OCI-M1 (cell line): ENCODE results near the gene DNM3.
"Not testable (repeated sequence)": the region's sequence is repeated elsewhere in the genome, so short reads cannot be mapped to it uniquely, and the experiment has no call there.

Source experiments
- DNase-seq: peaks from one replicate; lab custom pipeline; 2025; lab: John Stamatoyannopoulos, UW

The DNM3 gene

DNA sequence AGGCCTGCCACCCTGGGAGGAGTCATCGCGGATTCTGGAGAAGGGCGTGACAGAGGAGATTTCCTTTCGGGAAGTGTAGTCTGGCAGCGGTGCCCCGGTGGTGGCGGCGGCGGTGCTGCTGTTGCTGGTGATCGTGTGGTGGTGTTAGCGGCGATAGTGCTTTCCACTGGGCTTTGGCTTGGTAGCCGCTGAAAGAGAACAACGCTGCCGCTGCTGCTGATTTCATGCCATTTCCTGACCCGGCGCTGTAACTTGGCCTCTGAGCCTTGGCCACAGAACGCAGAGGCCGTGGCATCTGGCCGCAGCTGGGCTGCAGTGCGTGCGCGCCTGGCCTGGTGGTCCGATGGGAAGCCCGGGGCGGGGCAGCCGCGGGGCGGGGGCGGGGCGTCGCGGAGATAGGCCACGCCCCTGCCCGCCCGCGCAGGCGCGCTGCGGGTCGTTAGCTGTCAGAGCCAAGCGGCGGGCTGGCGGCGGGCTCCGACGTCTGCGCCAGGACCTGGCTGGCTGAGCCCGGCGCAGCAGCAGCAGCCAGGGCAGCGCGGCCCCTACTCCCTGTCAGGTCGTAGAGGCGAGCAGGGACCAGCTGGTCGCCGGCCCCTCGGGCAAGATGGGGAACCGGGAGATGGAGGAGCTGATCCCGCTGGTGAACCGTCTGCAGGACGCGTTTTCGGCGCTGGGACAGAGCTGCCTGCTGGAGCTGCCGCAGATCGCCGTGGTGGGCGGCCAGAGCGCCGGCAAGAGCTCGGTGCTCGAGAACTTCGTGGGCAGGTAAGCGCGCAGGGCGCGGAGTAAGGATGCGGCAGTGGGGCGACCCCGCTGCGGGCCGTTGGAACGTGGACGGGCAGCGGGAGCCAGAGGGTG is at the start of gene DNM3:
DNM3 (plus strand) TSS at position 449 of the 861 bp plus-strand sequence; CDS start at position 608, 159 bp downstream.
- DNase-seq, result peak; percentile 91

DNA sequence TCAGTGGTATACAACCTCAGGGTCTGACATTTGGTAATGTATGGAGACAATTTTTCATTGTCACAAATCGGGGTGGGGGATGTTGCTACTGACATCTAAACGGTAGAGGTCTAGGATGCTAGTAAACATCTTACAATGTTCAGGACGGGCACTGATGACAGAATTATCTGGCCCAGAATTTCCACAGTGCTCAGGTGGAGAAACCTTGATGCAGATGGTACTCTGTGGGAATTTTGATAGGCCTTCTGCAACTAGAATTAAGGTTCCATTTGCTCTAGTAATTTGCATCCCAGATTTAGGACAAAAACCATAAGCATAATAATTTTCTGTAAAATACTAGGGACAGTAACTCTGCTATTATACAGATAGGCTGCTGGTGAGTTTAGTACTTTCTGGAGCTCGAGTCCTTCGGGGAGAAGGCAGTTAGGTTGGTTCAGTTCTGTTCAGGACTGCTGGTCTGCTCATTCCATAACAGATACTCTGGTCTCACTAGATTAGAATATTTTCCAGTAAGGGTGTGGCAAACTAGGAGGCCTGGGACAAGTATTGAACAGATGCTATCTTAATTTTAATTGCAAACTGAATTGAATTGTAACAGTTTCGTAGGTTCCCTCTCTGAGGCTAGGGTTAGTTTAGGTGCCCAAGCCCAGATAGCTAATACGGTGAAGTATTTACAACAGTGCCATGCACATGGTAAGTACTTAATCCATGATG is 48.5 kb upstream of the DNM3 start:
- no peak for DNase-seq

DNA sequence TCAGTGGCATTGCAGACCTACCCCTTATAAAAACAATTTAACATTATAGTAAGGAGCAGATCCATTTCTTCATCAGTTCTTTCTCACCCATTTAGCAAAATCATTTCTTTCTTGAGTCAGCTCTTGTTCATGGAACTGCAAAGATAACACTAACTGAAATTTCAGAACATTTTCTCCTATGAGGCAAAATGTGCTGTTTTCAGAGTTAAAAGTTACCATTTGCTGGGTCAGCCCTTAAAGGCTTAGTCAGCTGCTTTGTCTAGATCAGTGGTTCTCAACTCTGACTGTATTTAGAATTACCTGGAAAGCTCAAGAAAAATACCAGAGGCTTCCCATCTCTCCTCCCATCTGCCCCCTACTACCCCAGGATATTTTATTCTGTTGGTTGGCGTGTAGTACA is 47.7 kb upstream of the DNM3 start:
- peak; percentile 23 for DNase-seq

DNA sequence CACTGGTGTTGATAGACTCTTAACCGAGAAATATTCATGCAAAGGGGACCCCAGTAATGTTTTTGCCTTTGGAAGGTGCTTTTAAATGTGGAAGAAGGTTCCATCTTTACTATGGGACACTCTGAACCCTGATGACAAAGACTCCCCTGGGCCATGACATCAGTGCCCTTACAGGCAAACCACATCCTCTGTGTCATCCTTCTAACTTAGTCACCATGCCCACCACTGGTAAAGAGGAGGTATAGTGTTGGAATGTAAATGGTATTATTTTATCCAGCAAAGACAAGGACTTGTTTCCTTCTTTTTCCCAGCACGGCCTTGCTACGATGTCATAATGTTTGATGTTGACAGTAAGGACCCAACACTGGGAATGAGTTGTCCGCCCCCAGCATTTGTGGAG is 47.2 kb upstream of the DNM3 start:
- peak; percentile 34 for DNase-seq

DNA sequence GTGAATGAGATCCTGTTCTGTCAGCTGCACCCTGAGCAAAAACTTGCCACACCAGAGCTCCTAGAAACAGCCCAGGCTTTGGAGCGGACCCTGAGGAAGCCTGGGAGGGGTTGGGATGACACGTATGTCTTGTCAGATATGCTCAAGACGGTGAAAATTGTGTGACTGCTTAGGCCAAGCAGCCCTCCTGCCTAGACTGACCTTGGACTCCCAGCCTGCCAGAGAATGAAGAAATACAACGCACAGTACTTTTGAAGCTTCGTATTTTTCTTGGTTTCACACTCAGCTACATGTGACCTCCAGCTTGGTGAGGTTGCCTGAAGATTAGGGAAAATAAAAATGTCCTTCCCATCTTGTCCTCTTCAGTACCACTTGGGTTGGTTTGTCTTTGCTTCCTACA is 44.7 kb upstream of the DNM3 start:
- no peak for DNase-seq

DNA sequence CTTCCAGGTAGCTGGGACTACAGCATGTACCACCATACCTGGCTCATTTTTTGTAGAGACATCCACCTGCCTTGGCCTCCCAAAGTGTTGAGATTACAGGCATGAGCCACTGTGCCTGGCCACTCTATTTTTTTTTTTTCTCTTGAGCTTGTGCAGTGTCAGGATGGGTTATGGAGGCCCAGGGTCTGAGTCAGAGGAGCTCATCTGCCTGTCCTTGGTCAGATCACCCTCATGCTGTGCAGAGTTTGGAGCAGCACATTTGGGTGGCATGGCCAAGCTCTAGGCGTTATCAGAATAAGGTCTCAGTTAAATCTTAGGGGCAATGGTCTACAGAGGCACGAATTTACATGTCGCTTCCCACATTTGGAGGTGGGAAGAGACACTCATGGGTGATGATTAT is 43.0 kb upstream of the DNM3 start:
- no peak for DNase-seq

DNA sequence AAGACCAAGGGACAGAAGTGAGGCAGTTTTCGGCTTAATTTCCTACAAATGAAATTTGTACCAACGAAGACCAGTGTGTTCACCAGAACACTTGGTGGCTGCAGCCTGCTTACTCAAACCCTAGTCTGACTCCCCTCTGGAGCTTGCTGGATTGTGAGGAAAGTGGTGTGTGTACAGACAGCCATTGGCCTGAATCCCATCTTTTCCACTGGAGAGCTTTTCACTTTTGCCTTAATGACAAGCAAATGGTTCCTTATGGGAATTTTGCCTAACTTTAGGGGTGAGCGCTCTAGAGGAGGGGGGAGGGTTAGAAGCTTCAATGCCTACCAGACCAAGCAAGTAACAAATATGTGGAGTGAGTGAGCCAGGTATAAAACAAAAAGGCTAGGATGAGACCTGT is 42.5 kb upstream of the DNM3 start:
- DNase-seq, result no peak

DNA sequence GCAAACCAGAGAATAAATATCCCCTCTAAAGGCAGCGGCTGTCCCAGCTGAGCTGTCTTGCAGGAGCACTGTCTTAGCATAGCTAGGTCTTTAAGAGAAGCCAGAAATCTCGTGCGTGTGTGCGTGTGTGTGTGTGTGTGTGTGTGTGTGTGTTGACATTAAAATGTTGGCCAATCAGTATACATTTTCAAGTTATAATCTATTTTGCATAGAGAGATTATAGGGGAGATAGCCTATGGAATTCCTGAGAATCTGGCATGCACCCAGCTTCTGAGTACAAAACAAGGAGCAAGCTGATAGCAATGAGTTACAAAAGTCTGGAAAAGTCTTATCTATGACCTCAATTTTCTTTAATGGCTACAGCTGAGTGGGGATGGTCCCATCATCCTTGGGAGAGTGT is 42.1 kb upstream of the DNM3 start:
- DNase-seq, result no peak

DNA sequence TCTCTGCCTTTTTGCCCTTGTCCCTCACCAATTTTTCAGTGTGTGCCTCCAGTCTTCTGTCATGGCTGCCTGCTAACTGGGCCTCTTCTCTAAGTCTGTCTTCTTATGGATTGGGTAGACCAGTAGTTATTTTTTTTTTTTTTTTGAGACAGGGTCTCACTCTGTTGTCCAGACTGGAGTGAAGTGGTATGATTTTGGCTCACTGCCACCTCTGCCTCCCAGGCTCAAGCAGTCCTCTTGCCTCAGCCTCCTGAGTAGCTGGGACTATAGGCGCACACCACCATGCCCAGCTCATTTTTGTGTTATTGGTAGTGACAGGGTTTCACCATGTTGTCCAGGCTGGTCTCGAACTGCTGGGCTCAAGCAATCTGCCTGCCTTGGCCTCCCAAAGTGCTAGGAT is 41.6 kb upstream of the DNM3 start:
- DNase-seq, result not testable (repeated sequence)

DNA sequence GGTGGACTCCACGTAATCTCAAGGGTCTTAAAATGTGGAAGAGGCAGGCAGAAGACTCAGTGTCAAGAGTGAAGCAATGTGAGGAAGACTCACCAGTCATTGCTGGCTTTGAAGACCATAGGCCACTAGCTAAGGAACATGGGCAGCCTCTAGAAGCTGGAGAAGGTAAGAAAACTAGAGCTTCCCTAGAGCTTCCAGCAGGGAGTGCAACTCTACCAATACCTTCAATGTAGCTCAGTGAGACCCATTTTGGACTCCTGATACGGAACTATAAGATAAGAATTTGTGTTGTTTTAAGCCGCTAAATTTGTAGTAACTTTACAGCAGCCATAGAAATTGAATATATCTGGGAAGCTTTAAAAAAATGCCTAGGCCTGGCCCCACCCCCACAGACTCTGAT is 41.0 kb upstream of the DNM3 start:
- peak; percentile 18 for DNase-seq

DNA sequence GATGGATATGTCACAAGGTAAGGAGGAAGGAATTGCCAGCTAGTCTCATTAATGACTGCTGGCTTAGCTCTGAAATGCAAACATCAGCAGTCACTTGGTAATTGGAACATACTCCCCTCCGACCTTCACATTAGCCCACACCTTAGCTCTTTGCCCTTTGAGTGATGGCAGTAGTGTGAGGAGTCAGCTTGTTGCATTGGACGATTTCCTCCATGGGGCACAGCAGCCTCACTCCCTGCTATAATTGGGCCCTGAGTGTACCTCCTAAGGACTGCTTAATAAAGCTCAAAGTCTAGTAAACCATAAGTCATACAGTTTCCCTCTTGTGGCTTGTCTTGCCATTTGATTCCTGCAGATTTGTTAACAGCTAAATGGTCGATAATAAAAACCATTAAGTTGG is 40.4 kb upstream of the DNM3 start:
- DNase-seq, result no peak

DNA sequence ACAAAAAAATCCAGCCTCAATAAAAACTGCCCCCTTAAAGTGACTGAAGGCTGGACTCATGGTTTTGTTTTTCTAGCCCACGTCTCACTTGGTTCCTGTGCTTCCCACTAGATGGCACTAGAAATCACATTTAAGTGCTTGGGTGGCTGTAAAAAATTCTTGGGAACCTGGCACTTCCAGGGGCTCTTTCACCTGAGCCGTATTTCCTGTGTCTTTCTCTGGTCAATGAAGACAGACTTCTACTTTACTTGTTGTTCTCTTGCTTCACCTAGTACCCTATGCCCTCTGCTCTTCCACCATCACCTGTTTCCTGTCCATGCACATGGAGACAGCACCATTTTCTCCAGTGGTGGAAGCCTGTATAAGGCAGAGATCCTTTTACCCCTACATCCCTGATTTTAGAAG is 39.8 kb upstream of the DNM3 start:
- peak; percentile 69 for DNase-seq

DNA sequence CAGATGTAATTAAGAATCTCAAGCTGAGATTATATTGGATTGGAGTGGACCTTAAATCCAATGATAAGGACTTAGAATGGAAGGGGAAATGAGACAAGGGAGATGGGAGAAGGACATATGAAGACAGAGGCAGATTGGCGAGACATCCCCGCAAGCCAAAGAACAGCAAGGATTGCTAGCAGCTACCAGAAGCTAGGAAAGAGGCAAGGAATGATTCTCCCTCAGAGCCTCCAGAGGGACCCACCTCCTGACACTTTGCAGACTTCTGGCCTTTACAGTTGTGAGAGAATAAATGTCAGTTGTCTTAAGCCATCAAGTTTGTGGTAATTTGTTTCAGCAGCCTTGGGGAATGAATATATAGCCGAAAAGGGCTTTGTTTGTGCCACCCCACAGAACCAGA is 39.1 kb upstream of the DNM3 start:
- no peak for DNase-seq

DNA sequence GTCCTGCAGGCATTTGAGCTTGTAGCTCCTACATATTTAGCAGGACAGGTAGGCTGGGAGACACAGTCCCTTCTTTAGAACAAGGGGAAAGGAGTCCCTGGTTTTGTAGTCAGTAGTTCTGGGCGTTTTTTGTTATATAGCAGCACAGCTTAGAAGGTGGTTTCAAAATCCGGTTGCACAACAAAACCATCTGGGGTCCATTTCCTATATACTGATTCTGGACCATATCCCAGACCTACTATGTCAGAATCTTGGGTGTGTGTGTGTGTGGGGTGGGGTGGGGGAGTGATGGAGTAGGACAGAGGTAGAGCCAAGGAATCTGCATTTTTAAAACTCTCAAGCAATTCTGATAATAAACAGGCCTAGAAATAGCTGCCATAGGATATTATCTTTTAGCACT is 38.3 kb upstream of the DNM3 start:
- no peak for DNase-seq

DNA sequence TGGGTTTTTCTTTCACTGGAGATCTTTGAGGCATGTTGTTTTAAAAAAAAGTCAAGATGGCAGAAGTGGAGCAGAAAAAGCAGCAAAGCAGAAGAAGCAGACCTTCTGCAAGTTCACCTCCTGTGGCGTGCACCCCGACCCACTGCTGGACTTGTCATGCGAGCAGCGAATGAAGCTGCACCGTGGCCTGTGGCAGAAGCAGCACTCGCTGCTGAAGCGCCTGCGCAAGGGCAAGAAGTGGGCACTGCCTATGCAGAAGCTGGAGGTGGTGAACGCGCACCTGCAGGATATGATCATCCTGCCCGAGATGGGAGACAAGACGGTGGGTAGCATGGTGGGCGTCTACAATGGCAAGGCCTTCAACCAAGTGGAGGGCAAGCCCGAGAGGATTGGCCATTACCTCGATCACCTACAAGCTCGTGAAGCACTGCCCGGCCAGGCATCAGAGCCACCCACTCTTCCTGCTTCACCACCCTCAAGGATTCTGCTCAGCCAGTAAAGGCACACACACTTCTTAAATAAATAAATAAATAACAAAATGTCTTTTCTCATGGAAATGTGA is 37.8 kb upstream of the DNM3 start:
- no peak for DNase-seq

DNA sequence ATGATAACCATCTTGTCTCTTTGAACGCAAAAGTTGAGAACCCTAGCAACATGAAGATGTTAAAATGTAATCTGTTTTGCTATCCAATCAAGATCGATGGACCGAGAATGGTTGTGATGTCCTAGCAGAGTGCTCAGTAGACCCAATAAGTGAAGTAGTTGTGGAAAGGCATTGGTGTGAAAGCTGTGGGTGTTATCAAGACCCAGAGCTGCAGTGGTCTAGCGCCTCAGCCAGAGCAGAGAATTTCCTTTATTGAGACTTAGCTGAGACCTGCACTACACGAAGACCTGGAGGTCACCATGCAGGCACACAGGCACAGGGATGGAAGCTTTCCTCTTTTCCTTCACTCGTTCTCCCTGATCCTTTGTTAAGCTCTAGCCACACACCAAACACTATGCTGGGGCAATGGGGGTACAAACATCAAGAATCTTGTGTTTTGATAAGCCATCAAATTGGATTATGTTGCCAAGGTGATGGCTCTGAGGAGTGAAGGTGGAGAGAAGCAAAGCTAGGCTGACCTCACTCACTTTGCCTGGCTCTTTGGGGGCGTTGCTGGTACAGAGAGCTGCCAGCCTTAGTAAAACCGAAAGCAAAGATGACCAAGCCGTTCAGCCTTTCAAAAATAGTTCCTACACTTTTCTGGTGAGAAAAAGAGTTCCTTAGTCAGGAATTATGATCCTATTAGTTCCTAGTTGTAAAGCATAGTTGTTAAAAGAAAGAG is 35.7 kb upstream of the DNM3 start:
- DNase-seq, result peak; percentile 74

DNA sequence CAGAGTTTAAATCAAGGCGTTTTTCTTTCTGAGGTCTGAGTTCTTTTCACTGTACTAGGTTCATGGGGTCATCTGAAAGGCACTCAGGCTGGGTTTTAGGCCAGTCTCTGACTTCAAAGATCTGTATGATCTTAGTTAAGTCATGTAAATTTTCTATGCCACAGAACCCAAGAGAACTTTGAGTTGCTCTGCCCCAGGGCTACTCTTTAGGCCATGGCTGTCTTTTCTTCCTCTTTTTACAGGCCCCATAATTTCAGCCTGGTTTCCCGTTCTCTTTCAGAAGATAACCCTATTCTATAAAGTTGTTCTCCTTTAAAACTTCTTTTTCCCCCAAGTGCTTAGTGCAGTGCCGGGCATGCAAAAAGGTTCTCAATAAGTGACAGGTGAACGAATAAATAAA is 33.7 kb upstream of the DNM3 start:
- peak; percentile 18 for DNase-seq

DNA sequence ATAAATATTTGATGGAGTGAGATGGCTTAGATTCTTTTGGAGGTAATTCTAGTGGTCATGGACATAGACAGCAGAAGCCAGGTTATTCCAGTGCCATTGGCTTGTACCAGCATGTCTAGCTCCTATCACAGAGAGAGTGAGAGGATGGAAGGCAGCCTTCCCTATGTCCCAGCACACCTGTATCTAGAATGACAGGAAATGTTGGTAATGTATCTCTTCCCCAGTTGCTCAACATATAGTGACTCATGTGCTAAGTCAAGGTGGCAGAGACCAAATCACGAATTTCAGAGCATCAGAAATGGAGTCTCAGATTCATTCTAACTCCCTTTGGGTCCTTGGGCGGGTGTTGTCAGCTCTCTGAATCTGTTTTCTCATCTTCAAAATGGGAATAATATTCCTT is 31.5 kb upstream of the DNM3 start:
- no peak for DNase-seq

DNA sequence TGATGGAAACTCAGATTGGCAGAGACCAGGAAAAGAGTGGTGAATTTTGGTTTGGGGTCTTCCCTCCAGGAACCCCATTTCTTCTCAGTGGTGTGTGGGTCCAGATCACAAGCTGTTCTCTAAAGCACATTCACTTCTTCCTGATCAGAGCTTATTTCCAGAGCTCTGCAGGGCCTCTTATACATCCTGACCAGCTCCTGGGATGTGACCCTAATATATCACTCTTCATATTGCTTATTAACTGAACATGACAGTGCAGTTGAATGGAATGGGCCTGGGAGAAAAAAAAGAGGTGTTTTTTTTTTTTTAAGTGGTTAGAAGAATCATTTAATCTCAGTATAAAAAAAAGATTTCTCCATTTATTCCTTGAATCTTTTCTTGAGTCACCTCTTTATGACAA is 29.6 kb upstream of the DNM3 start:
- no peak for DNase-seq

DNA sequence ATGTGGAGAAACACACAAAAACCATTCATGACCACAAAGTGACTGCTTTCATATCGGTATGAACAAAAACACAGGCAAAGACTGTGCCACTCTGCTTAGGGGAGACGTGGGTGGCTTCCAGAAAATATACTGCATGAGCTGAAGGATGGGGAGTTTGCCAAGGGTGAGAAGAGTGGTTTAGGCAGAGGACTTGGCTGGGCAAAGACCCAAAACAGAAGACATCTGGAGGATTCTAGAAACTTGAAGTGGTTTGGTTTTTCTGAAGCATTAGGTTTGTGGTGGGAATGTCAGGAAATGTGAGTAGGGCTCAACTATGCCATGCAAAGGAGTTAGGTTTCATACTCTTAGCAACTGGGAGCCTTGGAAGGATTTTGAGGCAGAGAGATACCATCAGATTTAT is 26.6 kb upstream of the DNM3 start:
- no peak for DNase-seq

DNA sequence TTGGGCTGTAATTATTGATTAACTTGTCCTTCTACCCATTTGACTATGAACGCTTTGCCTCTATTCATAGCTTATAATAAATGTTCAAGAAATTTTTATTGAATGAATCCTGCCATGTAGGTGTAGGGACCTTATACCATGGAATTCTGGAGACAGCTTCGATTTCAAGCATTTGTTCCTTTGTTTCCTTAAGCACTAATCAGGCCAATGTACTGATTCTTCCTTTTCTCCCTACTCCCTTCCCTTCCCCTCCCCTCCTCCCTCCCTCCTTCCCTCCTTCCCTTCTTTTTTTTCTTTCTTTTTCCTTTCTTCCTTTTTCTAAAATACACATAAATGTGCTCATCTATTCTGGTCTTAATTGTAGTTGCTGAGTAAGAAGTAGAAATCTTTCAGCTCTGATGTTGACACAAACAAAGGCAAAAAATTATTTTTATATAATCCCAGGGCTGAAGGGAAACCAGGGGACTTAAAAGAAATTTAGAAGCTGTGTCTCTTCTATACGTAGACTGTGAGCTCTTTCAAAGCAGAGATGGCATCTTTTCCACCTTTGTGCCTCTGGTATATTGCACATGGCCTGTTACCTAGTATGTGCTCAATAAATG is 24.9 kb upstream of the DNM3 start:
- DNase-seq, result no peak
